Endothelial cell of hepatic sinusoid (primary cell): ENCODE measurements around the gene MACO1.

Experiments used
- in situ Hi-C: cut with HindIII; loops from 2 replicates; pipeline ENCODE4 v1.10.0; 2017; ENCODE audit warnings: low sequenced_read_pairs

Gene MACO1

GRCh38 chr1:25520446-25521061 lies 89.9 kb downstream of the MACO1 start:
- in situ Hi-C loops = loop anchor here (5.0 kb wide), 1 partner anchor 93 kb away; no protein-coding TSS in a partner anchor

GRCh38 chr1:25522031-25522655 lies 91.4 kb downstream of the MACO1 start:
- in situ Hi-C loops = loop anchor here (5.0 kb wide), 1 partner anchor 95 kb away; no protein-coding TSS in a partner anchor

- in situ Hi-C loops = loop anchor here (5.0 kb wide), 1 partner anchor 96 kb away; no protein-coding TSS in a partner anchor
These were observed 92.8 kb downstream of the MACO1 start for GRCh38 chr1:25523542-25523941.

GRCh38 chr1:25524568-25525360 lies 94.1 kb downstream of the MACO1 start:
- in situ Hi-C loops = loop anchor here (5.0 kb wide), 1 partner anchor 97 kb away; no protein-coding TSS in a partner anchor

- in situ Hi-C loops = no loop called here
These were observed 94.6 kb downstream of the MACO1 start for GRCh38 chr1:25525361-25525688.

- in situ Hi-C loops = no loop called here
These were observed 96.1 kb downstream of the MACO1 start for GRCh38 chr1:25526753-25527152.

GRCh38 chr1:25527226-25527846 lies 96.6 kb downstream of the MACO1 start:
- in situ Hi-C loops = no loop called here

- in situ Hi-C loops = no loop called here
These were observed 97.4 kb downstream of the MACO1 start for GRCh38 chr1:25527946-25528595.

- in situ Hi-C loops = no loop called here
These were observed 98.3 kb downstream of the MACO1 start for GRCh38 chr1:25528881-25529517.

- in situ Hi-C loops = no loop called here
These were observed 99.0 kb downstream of the MACO1 start for GRCh38 chr1:25529518-25530185.

GRCh38 chr1:25530186-25531081 lies 99.7 kb downstream of the MACO1 start:
- in situ Hi-C loops = no loop called here

- in situ Hi-C loops = no loop called here
These were observed 100.4 kb downstream of the MACO1 start for GRCh38 chr1:25531082-25531461.

- in situ Hi-C loops = no loop called here
These were observed 102.3 kb downstream of the MACO1 start for GRCh38 chr1:25532970-25533369.

- in situ Hi-C loops = no loop called here
These were observed 103.2 kb downstream of the MACO1 start for GRCh38 chr1:25533775-25534409.

- in situ Hi-C loops = no loop called here
These were observed 103.7 kb downstream of the MACO1 start for GRCh38 chr1:25534410-25534788.

- in situ Hi-C loops = no loop called here
These were observed 105.4 kb downstream of the MACO1 start for GRCh38 chr1:25536124-25536523.

GRCh38 chr1:25537153-25537831 lies 106.6 kb downstream of the MACO1 start:
- in situ Hi-C loops = no loop called here

- in situ Hi-C loops = no loop called here
These were observed 107.6 kb downstream of the MACO1 start for GRCh38 chr1:25538191-25538767.
